ENCODE results near the gene CRP.
"Not testable (repeated sequence)": the region's sequence is repeated elsewhere in the genome, so short reads cannot be mapped to it uniquely, and the experiment has no call there.

CRP gene, protein sequence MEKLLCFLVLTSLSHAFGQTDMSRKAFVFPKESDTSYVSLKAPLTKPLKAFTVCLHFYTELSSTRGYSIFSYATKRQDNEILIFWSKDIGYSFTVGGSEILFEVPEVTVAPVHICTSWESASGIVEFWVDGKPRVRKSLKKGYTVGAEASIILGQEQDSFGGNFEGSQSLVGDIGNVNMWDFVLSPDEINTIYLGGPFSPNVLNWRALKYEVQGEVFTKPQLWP

DNA sequence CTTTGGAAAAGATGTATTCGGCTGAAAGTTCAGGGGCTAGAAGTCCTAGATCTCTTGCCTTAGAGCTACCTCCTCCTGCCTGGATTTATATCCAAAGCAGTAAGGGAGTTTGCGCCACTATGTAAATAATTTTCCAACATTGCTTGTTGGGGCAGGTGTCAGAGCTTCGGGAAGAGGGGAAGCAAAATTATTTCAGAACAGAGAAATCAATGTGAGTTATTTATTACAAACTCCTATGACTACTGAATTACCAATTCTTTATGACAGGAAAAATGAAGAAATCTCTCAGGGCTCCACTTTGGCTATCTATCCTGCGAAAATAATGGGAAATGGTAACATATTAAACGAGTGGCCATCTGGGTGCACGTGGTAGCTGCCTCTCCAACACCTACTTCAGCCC is at the start of gene CRP:
Gene CRP (minus strand): TSS at position 61 of the 400 bp plus-strand sequence. CDS start 104 bp downstream, outside the sequence.
- DNase-seq: no peak

DNA sequence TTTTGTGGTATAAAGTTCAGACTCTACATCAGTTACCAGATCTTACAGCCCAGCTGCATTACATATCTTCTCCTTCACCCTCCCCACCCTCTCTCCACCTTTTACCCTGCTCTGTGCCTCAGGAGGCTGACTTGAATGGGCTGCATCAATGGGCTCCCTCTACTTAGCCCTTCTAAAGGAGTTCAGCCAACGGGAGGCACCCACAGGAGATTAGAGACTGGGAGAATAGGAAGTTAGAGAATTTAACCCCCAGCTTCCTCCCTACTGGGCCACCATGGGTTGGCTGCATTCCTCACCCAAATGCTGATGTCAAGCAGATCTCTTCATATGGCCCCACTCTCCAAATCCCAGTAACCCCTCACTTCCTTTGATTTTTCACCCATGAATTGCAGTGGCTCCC is 49.3 kb upstream of the CRP start:
- no peak for DNase-seq

DNA sequence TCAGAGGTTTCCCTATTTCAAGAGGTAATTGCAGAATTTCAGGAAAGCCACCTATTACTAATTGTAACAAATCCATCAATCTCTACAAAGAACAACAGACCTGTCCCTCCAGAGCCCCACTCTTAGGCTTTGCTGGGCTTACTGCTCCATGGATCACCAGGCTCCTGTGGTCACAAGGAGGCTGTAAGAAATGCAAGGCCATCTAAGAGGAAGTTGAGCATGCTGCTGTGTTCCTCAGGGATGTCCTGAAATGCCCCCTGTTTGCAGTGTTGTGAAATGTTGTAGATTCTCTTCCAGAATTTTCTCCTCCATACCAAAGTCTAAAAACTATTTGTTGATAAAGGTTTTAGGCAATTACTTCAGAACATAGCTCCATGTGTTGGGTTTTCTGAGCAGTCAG is 42.0 kb upstream of the CRP start:
- DNase-seq: no peak

DNA sequence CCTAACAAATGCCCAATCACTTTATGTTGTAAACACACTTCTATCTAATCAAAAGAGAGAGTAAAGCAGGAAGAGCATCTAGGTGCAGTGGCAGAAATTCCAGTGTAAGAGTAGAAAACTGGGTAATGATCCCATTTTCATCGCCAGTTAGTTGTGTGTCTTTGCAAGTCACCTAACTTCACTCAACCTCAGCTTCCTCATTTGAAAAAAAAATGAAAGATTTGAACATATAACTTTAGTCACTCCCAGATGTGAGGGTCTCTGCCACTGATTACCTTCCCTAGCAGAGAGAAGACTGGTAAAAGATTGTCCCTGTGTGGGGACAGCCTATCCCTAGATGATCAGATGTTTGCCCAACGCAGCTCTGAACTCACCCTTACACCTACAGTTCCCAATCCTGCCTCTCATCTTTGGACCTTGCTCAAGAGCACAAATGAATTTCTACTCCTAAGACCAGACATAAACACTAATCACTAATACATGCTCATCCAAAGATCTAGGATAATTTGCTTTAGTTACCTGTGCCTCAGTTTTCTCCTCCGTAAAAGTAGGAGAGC is 41.1 kb upstream of the CRP start:
- DNase-seq: no peak

DNA sequence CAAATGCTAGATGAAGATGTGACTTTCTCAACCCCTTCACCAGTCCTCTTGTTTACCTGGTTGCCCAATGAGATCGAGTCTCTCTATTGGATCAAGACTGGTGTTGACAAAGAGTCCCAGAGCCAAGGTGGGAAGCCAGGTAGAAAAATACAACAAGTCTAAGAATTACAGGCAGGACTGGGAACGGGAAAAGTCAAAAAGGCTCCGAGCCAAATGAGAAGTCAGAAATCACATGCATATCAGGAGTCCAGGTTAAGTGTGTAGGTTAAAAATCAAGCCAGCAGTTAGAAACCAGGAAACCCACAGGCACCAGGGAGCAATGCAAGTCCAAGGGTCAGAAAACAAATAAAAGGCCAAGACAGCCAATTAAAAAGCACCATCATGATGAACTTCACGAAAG is 39.0 kb upstream of the CRP start:
- no peak for DNase-seq

DNA sequence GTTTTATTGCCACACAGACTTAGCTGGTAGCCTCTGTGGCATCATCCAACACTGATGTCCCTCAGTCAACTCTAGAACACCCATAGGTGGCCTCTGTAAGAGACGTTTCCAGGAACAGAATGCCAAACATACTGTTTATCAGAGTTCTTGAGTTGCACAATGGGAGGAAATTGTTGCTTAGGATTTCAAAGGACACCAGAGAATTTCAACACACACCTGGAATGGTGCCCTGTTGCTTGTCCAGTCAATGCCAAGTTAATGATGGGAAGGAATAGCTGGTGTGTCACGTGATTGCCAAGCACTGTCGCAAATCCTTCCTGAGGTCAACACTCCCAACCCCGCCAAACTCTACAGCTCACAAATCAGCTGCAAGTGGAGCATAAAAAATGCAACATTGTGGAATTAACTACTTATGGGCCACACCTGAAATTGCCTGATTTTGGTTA is 37.8 kb upstream of the CRP start:
- no peak for DNase-seq

DNA sequence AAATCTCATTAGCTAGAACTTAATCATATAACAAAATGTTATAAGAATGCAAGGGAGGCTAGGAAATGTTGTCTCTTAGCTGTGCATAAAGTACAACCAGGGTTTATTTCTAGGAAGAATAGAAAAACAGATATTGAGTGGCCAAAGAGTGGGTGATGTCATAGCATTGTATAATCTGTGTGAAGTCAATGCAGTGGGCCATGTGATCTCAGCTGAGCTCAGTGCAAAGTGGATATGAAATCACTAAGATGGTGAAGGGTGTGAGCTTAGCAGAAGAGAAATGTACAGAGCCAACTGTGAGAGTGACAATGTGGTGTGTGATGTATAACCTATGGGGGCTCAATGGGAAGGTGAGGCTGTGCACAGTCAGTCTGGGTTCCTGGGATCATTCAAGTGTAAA is 36.6 kb upstream of the CRP start:
- DNase-seq: no peak

DNA sequence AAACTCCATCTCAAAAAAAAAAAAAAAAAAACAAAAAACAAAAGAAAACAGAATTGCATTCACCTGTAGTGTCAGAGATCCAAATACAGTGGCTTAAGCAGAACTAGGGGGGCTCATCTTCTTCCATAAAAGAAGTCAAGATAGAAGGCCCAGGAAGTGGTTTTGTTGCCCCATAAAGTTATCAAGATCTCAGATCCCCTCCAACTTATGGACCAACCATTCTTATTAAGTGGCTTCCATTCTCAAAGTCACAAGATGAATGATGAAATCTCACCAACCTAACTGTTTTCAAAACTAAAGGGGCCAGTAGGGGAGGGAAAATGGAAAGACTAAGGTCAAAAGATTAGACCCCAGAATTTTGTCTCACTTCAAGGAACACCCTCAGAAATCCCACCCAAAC is 36.2 kb upstream of the CRP start:
- DNase-seq: no peak

DNA sequence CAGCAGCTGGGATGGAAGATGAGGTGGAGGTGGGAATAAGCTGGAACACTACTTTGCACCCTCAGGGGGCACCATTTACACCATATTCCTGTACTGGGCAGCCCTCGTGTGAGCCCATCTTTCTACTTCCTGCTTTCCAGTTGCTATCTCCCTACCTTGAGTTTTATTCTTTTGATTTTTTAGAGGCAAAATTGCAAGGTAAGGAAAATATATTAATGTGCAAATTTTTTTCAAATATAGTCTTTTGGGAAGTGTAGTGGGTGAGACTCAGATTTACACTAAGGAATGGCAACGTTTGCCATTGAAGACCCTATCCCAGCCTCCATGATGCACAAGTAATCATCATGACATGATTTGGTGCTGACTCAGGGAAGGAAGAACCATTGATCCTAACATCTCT is 35.2 kb upstream of the CRP start:
- no peak for DNase-seq

DNA sequence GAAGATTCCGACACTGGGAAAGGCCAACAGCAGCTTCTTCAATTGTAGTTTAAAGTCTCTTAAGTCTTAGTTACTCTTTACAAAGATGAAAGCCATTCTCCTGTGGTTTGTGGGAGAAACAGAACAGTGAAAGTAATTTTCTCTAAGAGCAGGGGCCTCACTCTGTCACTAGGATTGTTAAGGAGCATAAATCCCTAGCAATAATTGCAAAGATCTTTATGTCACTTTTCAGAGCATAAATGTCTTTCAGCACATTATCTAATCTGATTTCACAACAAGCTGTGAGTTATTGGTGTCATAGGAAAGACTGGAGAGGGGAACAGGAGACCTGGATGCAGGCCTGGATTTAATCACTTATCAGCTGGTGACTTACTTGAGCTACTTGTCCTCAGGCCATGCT is 34.0 kb upstream of the CRP start:
- no peak for DNase-seq

DNA sequence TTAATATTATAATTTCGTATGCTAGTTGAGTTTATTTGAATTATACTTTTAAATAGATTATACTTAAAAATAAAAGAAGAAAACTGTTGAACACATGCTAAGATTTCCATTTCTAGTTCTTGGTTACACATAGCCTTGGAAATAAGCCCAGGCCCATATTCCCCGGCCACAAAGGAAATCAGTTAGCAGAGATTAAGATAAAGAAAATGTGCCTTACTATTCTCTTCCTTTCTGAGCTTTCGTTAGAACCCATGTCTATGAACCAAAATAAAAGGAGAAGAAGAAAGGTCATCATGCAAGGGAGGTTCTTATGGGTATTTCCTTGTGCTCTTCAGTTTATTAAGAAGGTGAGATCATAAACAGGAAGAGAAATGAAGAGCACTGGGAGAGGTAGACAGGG is 32.3 kb upstream of the CRP start:
- no peak for DNase-seq

DNA sequence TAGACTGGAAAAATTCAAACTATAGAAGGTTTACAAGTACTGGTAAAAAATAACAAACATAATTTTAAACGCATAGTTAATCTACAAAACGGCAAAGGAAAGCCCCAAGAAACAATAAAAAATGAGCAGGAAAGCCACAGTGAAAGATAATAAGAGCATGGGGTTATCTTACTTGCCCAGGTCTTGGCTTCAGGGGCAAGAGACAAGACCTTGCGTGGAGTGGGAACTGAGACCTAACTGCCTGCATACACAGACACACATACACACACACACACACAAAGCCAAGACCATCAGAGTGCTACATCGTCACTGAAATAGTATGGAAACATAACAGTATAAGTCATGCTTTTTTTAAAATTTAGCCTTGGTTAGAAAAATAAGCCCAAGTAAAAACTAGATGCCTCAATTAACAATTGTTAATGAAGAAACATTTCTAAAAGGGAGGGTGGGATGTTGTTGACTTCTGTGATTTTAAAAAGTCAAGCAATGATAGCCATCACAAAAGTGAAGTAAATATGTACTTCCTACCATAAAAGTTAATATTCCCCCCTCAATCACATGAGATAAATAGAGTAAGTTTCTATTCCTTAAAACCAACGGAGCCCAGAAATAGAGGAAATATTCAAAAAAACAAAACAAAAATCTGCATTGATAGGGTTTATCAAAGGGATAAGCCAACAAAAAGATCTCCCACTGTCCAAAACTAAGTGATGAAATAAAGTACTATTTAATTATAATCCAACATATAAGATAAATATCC is 29.4 kb upstream of the CRP start:
- DNase-seq: no peak

DNA sequence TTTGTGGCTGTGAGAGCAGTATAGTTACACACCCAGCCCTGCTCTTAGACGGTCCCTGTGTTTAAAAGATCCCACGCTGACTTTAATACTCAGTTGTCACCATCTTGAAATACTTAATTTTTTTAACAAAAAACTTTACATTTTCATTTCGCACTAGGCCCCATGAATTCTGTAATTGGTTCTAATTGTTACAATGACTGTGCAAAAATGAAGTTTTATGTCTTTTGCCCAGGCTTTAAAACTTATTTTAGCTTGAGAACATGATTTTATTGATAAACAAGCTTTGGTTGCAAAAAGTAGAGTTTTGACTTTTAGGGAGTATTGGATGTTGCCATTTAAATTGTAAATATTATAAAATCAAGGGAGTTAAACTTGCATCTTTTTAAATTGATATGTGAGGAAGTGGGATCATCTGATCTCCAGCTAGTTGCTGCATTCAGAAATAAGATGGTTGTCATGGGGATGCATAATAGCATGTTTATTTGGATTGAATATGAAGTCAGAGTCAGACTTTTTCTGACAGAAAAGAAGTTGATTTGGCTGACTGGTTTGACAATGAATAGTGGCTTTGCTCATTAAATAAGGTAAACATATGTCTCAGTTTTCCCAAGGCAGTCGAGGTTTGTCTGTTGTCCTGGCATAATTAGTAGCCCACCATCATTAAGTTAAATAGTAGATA is 23.0 kb upstream of the CRP start:
- DNase-seq: no peak

DNA sequence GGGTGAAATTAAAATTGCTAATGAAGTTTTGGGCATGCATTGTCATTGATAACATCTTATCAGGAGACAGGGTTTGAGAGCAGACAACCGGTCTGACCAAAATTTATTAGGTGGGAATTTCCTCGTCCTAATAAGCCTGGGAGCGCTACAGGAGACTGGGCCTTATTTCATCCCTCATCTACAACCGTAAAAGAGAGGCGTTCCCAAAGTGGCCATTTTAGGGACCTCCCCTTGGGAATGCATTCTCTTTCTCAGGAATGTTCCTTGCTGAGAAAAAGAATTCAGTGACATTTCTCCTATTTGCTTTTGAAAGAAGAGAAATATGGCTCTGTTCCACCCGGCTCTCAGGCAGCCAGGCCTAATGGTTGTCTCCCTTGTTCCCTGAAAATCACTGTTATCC is 8.8 kb upstream of the CRP start:
- DNase-seq: not testable (repeated sequence)

DNA sequence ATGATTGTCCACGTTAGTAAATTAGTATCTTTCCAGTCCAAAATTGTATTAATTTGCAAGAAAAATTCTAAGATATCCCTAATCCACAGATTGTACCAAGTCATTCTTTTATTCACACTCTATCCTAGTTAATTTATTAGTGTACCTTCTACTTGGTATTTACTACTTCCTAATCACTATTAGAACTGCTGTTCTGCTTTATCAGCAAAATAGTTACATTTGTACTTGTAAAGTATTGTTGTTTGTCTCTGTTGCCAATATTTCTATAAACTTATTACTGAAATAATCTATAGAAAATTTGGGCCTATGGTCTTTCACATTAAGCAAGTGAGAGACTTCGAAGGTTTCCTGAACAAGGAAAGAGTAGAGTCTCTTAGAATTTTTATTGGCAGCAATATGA is 5.6 kb upstream of the CRP start:
- DNase-seq: no peak

DNA sequence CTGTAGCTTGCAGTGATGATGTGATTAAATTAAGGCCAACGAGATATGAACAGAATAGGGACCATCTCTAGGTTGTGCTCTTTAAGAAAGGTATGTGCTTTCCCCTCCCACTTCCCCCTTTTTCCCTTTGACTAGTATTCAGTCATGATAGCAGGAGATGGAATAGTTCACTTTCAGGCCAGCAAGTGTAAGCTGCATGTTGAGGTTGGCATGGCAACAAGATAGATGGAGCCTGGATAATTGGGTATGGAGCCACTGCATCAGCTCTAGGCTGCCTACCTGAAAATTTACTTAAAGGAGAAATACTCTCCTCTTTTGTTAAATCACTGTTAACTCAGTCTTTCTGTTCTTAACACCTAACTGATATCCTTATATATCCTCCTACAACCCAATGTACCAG is 1.5 kb upstream of the CRP start:
- DNase-seq: no peak

DNA sequence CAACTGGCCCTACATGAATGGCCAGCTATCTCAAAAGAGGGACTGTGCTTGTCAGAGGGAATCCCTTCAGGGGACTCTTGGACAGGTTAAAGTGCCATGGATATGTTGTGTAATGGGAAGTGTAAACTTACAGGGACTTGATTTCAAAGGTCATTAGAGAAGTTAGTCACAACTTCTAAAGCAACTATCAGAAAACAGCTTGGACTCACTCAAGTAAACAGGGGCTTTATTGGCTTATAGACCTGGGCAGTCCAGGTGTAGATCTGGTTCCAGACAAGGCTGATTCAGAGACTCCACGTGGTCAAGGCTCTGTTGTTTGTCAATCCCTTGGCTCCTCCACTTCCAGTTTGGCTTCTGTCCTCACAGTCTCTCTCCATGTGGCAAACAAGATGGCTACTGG is 2.3 kb downstream of the CRP start:
- no peak for DNase-seq

DNA sequence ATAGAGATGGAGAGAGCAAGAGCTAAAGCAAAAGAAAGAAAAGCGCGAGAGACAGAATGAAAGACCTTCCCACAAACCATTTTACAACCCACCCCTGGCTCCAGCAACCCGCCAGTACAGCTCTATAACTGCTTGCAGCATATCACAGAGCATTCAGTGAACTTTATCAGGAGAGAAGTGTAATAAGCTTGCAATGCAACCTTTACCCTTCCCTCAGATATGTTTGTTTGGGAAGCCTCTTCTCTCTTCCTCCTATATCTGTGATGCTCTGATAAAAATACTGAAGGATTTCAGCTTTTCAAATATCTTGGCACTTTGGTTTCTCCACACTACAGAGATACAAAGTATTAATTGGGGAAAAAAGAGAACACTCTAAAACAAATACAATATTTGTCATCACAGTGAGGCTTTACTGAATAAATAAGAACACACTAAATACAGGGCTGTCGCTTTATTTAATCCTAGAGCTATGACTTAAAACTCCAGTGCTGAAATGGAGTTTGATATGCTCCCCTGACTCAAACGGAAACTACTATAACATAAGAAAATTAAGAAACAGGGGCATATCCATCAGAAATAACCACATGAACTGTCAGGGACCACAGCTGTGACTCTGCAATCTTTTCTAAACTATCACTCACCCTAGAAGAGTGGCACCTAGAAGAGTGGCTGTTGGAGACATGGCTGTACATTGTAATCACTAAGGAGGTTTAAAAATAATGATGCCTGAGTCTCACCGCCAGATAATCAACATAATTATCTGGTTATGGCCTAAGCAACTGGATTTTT is 6.7 kb downstream of the CRP start:
- DNase-seq: no peak

DNA sequence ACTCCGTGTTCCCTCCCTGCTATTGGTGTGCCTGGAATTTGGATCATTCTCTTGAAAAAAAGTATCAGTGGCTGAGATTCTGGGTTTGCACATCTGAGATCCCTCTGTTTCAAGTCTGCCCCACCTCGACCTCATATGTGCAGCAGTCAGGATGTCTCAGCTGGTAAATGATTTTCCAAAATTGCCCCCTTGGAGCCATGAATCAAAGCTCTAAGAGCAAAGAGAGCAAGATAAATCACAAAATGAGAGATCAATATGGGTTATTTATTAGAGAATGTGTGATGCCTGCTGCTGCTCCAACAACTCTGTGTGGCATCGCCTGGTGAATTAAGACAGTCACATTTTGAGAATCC is 8.5 kb downstream of the CRP start:
- no peak for DNase-seq

DNA sequence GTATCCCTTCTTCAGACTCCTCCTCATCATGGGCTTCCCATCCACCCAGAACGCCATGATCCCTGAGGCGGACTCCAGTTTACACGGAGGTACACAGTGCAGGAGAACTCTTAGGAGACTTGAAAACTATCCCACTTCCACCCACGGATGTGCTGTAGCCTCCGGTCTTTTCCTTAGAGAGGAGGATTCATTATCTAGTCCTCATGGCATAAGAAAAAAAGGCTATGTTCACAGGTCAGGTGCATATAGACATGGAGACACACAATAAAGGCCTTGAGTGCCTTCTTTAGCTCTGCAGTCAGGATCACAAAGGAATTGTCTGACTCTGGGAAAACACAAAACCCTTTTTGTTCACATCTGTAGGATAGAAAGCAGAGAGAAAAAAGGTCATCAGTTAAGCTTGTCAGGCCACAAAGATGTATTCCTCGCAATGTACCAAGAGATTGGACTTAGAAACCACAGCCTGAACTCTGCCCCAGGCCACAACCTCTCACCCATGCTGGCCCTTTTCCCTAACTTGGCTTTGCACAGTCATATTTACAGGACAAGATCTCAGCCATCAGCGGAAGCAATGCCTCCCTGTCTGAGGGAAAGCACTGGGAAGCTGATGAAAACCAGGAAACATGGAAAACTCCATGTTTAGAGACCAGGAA is 9.0 kb downstream of the CRP start:
- DNase-seq: no peak

DNA sequence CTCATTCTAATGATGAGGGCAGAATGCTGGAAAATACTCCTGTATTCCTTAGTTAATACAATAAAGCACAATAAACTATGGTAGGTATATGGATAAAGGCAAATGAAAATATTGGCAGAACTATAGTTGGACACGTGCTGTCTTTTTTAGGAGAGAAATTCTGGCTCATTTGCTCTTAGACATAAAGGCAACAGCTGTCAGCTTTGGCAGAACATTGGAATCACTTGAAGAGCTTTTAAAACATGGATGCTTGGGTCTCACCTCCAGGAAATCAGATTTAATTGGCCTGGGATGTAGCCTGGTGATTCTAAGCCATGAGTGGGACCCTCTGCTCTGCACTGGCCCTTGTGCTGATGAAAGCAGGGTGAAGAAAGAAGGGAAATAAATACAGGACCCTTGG is 9.9 kb downstream of the CRP start:
- no peak for DNase-seq

DNA sequence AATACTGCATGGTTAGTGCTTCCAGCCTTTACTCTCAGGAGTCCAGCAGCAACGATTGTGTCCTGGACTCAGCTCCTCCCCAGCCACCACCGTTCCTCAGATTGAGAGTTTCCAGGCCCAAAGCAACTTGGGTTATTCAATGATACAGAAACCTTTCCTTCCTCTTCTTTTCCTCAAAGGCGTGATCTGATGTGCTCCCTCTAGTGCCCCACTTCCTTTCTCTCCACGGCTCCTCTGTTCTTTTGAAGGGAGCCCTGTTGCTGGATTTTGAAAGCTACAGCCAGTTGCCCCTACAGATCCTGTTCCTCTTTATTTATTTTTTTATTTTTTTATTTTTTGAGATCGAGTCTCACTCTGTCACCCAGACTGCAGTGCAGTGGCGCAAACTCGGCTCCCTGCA is 14.1 kb downstream of the CRP start:
- no peak for DNase-seq

DNA sequence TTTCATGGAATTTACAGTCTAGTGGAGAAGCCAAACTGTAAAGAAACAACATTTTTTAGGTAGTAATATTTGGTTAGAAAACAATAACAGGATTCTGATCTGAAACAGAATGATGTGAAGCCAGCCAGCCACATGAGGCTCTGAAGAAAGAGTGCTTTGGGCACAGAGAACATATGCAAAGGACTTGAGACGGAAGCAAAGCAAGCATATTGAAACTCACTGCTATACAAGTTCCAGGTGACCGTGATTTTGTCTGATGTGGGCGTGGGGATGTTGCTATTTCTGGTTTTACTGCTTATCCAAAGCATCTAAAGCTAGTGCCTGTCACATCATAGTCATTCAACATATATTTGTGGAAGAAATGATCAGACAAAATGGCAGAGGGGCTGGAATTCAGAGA is 14.7 kb downstream of the CRP start:
- DNase-seq: no peak

All from activated CD8-positive, alpha-beta memory T cell treated with anti-CD3 and anti-CD28 coated beads for 24 hours (primary cell).